ENCODE data around the gene PTPRU. TPM values are rescaled to one million over a fixed set of nuclear protein-coding genes. Genes with fewer than 3 reads are reported as not detected.
A peak's percentile ranks its signal among the peaks of the same experiment; 100 is the strongest.

Gene PTPRU
- total RNA-seq, 1 experiment from 2014 or later = 45.5 TPM

GRCh38 chr1:29193879-29194455 lies 42.4 kb upstream of the PTPRU start:
- H3K79me1 ChIP-seq (ENCODE audit: insufficient read depth, low read depth, low read length, poor library complexity, severe bottlenecking) = no peaks in the 10 kb centered on the region
- no peaks in the 10 kb centered on the region for H3K79me2 ChIP-seq (ENCODE audit: insufficient read depth, low read length)
- Mint-ChIP-seq H3K4me3 (no peak overlapping the region), H3K4me1 (peaks cover 8 to 11% of the 10 kb centered on the region in 2 experiments; a peak in 3 of 4 replicates), H3K27me3 (ENCODE audit: low read depth) (no peaks in the 10 kb centered on the region), H3K9me3 (peaks cover 0 to 5% of the 10 kb centered on the region in 2 experiments; a peak in 3 of 5 replicates), H3K27ac (peak overlapping the region; percentile 26 to 82 (median 53); a peak in 4 of 7 replicates), H3K36me3 (ENCODE audit: insufficient read depth in 1 of 3, low read depth in 3 of 3) (peaks cover 15 to 41% (median 40%) of the 10 kb centered on the region in 3 experiments; a peak in 6 of 7 replicates)
- H3K27ac ChIP-seq (ENCODE audit: insufficient read length, low read depth, low read length) = no peak overlapping the region
- H3K23ac ChIP-seq (ENCODE audit: insufficient read length, low read depth, low read length) = no peak overlapping the region
- H3K4ac ChIP-seq (ENCODE audit: low read depth, low read length) = no peak overlapping the region
- no peak overlapping the region for H3K18ac ChIP-seq (ENCODE audit: insufficient read length, low read depth, low read length)
- DNase-seq = no peak
- H4K5ac ChIP-seq (ENCODE audit: insufficient read length, low read depth, low read length) = no peak overlapping the region
- no peaks in the 10 kb centered on the region for H3K27me3 ChIP-seq (ENCODE audit: insufficient read depth, low read length)
- H2AFZ ChIP-seq (ENCODE audit: low read length) = no peak overlapping the region
- H3K23me2 ChIP-seq (ENCODE audit: insufficient read length, low read depth, low read length, poor library complexity, severe bottlenecking) = no peaks in the 10 kb centered on the region
- no peaks in the 10 kb centered on the region for H3K4me1 ChIP-seq (ENCODE audit: insufficient read depth, low read length)
- H3K4me2 ChIP-seq (ENCODE audit: insufficient read depth, insufficient read length, low read length) = no peak overlapping the region
- no CpG with 5 or more reads among the region's 8 CpGs for WGBS (ENCODE audit: extremely low coverage, insufficient read length, low lambda C conversion rate)
- no peak overlapping the region for H4K8ac ChIP-seq (replicated peaks; ENCODE audit: insufficient read length, low read depth, low read length)
- no peaks in the 10 kb centered on the region for H3K9me3 ChIP-seq (ENCODE audit: control insufficient read depth, low read depth, low read length)
- H3T11ph ChIP-seq (ENCODE audit: low read length) = no peak overlapping the region
- no peak overlapping the region for H2BK120ac ChIP-seq (ENCODE audit: low read depth, low read length, poor library complexity, severe bottlenecking)
- H2AK5ac ChIP-seq (ENCODE audit: insufficient read length, low read length) = no peak overlapping the region
- H3K9ac ChIP-seq (ENCODE audit: extremely low read depth, insufficient read length, low read length) = no peak overlapping the region
- H3K56ac ChIP-seq (ENCODE audit: insufficient read length, low read depth, low read length) = no peak overlapping the region
- H2BK20ac ChIP-seq (ENCODE audit: low read depth, low read length, poor library complexity, severe bottlenecking) = no peak overlapping the region
- no peak for TF ChIP-seq CTCF (conservative IDR thresholded peaks at IDR 0.05)
- no peaks in the 10 kb centered on the region for H4K20me1 ChIP-seq (ENCODE audit: control insufficient read depth, insufficient read depth, insufficient read length)
- no peak overlapping the region for H2BK15ac ChIP-seq (ENCODE audit: low read depth, low read length)
- H3K14ac ChIP-seq (ENCODE audit: insufficient read depth, low read length) = no peak overlapping the region; the same call in 1 of the 2 replicates
- no peak overlapping the region for H4K91ac ChIP-seq (ENCODE audit: insufficient read length, low read depth, low read length)
- H2BK12ac ChIP-seq (ENCODE audit: insufficient read length, low read depth, low read length) = no peak overlapping the region
- H2BK5ac ChIP-seq (ENCODE audit: insufficient read length, low read length) = no peak overlapping the region

Measured in H9 (cell line).